GM19193 (cell line): ENCODE measurements around the gene B3GALT6.

Experiments used
- POLR2A ChIP-seq: IDR thresholded peaks from 4 replicates; pipeline ENCODE4 v1.6.1; 2011; ENCODE audit not compliant: insufficient read depth, insufficient read length; ENCODE audit errors: extremely low read depth

Gene B3GALT6

GRCh38 chr1:1208713-1209433, 23.2 kb upstream of the B3GALT6 start:
- no peak for TF ChIP-seq POLR2A

GRCh38 chr1:1210726-1211540, 21.1 kb upstream of the B3GALT6 start:
- no peak for TF ChIP-seq POLR2A

GRCh38 chr1:1211541-1212441, 20.2 kb upstream of the B3GALT6 start:
- TF ChIP-seq POLR2A = no peak

GRCh38 chr1:1212780-1213344, 19.2 kb upstream of the B3GALT6 start:
- TF ChIP-seq POLR2A = no peak

- no peak for TF ChIP-seq POLR2A
These were observed 18.4 kb upstream of the B3GALT6 start, which contains the start of gene TNFRSF4 for GRCh38 chr1:1213345-1214265. Gene TNFRSF4, minus strand, starts transcription at chr1:1214153. Its CDS starts 26 bp downstream, at chr1:1214127.

- TF ChIP-seq POLR2A = no peak
These were observed 16.9 kb upstream of the B3GALT6 start for GRCh38 chr1:1215080-1215676.

- TF ChIP-seq POLR2A = no peak
These were observed 16.0 kb upstream of the B3GALT6 start for GRCh38 chr1:1215881-1216605.

GRCh38 chr1:1216770-1217620, 15.0 kb upstream of the B3GALT6 start:
- no peak for TF ChIP-seq POLR2A

- TF ChIP-seq POLR2A = no peak
These were observed 14.2 kb upstream of the B3GALT6 start for GRCh38 chr1:1217621-1218523.

- TF ChIP-seq POLR2A = no peak
These were observed 13.4 kb upstream of the B3GALT6 start for GRCh38 chr1:1218524-1219200.
